Pons (tissue), 1 donor: ENCODE measurements around the gene FSCN2.

Experiments used
- DNase-seq: peaks from one replicate; pipeline ENCODE4 v3.0.0-alpha.2; 2016; ENCODE audit warnings: low spot score

The FSCN2 gene, protein sequence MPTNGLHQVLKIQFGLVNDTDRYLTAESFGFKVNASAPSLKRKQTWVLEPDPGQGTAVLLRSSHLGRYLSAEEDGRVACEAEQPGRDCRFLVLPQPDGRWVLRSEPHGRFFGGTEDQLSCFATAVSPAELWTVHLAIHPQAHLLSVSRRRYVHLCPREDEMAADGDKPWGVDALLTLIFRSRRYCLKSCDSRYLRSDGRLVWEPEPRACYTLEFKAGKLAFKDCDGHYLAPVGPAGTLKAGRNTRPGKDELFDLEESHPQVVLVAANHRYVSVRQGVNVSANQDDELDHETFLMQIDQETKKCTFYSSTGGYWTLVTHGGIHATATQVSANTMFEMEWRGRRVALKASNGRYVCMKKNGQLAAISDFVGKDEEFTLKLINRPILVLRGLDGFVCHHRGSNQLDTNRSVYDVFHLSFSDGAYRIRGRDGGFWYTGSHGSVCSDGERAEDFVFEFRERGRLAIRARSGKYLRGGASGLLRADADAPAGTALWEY

GRCh38 chr17:81527591-81528383 is at the start of gene FSCN2:
TSS of gene FSCN2 (plus strand) at chr17:81528377. CDS start at chr17:81528532, 155 bp downstream.
- DNase-seq = no peak

- no peak for DNase-seq
Observed at GRCh38 chr17:81479175-81480071, 48.8 kb upstream of the FSCN2 start.

DNA sequence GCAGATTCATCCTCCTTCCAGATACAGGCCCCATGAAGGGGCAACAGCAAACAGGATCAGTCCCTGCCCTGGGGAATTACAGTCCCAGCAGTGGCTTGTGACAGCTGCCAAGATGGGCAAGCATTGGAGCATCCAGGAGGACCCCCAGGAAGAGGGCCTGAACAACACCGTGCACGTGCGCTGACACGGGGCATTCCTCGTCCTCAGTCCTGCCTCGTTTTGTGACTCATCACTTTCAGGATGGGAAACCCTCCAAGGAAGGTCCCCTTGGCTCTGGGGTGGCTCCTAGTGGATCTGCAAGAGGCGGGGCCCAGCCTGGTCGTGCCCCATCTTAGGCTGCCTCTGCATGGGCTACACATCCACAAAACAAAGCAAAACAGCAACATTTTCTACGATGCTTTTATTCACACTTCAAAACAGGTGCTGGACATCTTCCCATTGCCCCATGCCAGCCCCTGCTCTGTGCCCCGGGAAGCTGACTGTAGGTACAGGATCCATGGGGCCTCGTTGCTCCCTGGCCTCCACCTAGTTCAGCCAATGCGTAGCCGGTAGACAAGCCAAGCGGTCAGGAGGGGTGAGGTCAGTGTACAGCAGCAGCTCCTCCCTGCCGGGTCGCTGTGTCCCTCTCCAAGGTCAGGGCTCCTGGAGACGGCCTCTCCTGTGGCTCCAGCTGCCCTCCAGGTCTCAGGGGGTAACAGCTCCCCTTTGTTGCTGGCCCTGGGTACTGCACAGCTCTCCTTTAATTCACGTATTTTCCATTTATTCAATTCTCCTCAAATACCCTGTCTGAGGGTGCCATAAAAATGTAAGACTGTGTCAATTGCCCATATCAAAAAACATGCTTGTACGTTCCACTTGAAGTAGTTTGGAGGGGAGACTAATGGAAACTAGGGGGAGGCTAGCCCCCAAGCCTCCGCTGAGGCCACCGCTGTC is 47.8 kb upstream of the FSCN2 start:
- no peak for DNase-seq

DNA sequence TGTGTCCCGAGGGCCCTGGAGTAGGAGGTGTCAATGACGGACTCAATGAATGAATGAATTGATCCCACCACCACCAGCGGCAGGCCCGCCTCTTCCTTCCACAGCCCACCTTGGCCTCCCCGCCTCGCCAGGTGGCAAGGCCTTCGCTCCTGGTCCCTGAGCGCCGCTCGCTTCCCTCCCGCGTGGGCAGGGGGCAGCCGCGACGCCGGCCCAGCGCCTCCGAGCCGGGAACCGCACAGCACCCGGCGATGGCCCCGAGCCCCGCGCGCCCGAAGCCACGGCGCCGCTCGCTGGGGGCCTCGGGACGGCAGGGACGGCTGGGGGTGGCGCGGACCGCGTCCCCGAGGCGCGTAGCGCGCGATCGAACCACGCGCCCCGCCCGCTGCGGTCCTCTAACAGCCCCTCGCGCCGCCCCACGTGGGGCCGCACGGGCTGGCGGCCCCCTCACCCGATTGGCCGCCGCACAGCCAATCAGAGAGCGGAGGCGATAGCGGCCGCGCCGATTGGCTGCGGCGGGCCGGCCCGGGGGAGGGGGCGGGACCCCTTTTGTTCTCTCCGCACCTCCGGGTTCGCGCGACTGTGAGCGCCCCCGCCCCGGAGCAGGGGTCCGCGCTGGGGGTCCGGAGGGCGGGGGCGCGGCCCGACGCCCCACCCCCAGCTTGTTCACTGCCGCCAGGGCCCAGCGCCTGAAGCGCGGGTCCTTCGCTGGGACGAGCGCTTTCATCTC is 46.9 kb upstream of the FSCN2 start:
- peak; percentile 79 for DNase-seq

DNA sequence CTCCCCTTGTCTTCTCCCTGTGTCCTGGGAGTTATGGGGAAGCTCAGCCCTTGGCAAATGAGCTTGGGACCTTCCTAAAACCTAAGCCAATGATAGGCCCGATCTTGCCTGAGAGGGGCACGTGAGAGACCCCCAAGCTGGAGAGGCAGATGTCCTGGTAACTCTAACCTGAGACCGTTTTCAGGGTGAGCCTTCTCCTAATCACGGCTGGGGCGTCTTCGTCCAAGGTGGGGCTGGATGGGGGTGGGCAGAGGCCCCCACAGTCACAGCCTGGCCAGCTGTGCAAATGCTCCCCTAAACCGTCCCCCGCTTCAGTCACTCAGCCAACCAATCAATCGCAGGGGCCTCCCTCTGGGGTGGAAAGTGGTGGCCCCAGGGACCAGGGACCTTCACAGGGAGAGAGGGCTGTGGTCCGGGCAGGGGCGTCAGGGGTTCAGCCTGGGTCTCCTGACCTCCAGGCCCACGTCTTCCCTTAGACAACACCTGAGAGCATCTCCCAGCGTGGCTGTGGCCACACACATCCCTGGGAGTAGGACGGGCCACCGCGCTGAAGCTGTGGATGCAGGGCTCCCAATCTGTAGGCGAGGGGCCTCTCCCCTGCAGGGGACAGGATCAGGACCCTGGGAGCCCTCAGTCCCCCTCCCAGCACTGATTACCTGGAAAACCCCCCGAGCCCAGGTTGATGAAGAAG is 46.2 kb upstream of the FSCN2 start:
- DNase-seq = no peak

DNA sequence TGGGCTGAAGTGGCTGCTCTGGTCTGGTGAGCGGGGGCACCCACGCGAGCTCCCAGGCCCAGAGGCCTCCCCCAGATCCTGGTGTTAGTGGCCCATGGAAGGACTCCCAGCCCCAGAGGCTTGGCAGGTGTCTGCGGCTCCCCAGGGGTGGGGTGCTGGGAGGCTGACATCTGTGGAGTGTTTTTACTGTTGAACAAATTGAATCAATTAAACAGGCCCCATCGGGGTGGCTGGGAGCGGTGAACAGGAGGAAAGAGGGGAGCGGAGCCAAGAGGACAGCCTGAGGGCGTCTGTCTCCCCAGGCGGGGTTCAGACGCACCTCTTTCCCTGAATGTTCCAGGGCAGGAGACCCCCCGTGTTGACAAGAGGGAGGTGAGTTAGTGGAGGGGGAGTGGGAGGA is 45.5 kb upstream of the FSCN2 start:
- no peak for DNase-seq

- no peak for DNase-seq
Observed at GRCh38 chr17:81483085-81483861, 44.9 kb upstream of the FSCN2 start.

GRCh38 chr17:81483862-81484194 is 44.3 kb upstream of the FSCN2 start:
- no peak for DNase-seq

- DNase-seq = peak; percentile 75
Observed at GRCh38 chr17:81484195-81484979, 43.8 kb upstream of the FSCN2 start.

GRCh38 chr17:81486199-81486810 is 41.9 kb upstream of the FSCN2 start:
- DNase-seq = no peak

GRCh38 chr17:81487089-81487486 is 41.1 kb upstream of the FSCN2 start:
- no peak for DNase-seq

GRCh38 chr17:81487487-81488275 is 40.5 kb upstream of the FSCN2 start:
- no peak for DNase-seq

DNA sequence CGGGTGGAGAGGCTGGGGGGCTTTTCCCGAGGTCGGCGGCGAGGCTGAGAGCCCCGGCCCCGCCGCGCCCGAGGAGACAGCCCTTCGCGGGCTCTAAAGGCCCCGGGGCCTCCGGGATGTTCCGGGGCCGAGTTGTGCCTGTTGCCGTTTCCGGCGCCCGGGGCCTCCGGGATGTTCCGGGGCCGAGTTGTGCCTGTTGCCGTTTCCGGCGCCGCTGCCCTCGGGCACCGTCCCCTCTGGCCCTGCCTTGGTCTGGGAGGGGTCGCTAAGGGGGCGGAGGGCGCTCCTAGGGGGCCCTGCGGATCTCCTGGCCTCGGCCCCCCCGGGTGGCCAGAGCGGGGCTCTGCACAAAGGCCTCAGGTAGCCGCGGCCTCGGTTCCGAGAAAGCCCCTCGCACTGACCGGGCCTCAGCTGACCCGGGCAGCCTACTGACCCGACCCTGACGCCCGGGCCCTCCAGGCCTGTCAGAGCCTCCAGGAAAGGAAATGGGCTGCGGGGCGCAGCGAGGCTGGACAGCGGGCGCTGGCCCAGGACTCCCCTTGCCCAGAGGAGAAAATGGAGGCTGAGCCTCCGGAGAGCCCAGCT is 39.8 kb upstream of the FSCN2 start:
- no peak for DNase-seq

- DNase-seq = no peak
Observed at GRCh38 chr17:81489012-81489997, 38.9 kb upstream of the FSCN2 start.
